COLO668 (cell line): ENCODE data around the gene IFITM5.

ENCODE experiments used
- DNase-seq: peaks from one replicate; lab custom pipeline; 2025; ENCODE audit not compliant: unreplicated experiment; lab: John Stamatoyannopoulos, UW

Gene IFITM5

DNA sequence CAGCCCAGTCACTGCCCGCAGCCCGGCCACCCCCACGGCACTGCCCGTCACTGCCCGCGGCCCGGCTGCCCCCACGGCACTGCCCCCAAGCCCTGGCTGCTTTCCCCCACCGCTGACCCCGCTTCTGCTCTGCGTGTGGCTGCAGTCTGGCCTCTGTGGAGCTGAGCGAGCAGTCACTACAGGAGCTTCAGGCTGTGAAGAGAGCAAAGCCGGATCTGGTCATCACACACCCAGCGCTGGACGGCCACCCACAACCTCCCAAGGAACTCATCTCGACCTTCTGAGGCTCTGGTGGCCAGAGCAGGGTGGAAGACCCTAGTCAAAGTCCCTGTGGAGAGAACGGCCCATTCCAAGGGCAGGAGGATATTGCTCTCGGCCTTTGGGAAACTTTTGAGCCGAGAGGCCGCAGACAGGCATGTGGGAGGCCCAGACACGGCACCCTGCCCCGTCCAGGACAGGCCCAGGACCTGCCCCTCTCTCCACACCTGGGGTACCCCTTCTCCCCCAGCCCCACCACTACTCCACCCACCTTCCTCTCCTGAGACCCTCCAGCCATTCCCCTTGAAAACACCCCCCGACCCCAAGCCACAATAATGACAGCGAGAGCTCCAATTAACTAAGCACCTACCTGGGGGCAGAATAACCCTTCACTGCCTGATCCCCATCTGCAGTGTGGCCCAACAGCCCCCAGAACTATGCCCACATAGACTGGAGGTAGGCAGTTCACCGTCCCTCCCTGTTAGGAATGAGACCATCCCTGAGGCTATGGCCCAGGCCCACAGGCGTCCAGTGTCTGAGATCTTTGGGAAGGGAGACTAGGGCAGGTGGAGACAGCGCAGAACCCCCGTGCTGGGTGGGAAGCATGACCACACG, 14.1 kb downstream of the IFITM5 start:
- no peak for DNase-seq

DNA sequence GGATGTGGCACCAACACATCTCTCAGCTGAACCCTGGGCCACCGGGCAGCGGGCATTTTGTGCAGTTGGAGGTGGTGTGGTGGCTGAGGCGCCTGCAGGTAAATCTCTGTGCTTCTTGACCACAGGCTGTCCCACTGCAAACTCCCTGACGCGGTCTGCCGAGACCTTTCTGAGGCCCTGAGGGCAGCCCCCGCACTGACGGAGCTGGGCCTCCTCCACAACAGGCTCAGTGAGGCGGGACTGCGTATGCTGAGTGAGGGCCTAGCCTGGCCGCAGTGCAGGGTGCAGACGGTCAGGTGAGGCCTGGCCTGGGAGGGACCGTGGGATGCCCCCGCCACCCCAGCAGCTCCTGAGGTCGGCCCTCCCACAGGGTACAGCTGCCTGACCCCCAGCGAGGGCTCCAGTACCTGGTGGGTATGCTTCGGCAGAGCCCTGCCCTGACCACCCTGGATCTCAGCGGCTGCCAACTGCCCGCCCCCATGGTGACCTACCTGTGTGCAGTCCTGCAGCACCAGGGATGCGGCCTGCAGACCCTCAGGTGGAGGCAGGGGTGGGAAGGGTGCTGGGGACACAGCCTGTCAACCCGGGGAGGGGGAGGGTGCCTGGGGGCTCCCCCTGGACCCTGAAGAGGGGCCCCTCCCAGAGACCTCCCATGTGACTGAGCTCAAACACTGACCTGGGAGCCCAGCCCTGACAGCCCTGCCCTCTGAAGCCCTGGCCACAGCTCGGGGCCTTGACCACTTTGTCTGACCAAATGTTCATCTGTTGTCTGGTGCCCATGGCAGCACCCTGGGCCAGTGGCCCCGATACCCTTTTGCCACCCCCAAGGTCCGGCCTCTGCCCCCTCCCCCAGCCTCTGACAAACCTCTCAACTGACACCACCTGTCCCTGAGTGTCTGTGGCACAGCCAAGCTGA, 15.0 kb downstream of the IFITM5 start:
- DNase-seq, result no peak

DNA sequence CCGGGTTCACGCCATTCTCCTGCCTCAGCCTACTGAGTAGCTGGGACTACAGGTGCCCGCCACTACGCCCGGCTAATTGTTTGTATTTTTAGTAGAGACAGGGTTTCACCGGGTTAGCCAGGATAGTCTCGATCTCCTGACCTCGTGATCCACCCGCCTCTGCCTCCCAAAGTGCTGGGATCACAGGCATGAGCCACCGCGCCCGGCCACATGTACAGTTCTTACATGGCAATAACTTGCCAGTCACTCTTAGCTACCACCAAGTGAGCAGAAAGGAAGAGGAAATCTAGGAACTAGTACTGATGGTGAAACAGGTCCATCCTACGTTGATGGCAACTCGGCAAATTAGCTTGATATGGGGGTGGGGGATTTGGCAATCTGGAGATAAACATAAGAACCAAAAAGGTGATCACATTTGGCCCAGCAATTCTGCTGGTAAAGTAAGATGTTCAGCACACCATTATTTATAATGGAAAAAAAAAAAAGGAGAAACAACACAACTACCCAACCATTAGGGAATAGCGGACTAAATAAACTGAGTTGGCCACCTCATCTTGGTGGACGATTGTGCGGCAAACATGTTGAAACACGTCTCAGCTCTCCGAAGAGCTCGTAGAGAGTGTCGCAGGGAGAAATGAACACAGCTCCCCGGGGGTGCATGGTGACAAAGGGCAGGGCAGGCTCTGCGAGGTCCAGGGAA, 15.8 kb downstream of the IFITM5 start:
- DNase-seq, result no peak

DNA sequence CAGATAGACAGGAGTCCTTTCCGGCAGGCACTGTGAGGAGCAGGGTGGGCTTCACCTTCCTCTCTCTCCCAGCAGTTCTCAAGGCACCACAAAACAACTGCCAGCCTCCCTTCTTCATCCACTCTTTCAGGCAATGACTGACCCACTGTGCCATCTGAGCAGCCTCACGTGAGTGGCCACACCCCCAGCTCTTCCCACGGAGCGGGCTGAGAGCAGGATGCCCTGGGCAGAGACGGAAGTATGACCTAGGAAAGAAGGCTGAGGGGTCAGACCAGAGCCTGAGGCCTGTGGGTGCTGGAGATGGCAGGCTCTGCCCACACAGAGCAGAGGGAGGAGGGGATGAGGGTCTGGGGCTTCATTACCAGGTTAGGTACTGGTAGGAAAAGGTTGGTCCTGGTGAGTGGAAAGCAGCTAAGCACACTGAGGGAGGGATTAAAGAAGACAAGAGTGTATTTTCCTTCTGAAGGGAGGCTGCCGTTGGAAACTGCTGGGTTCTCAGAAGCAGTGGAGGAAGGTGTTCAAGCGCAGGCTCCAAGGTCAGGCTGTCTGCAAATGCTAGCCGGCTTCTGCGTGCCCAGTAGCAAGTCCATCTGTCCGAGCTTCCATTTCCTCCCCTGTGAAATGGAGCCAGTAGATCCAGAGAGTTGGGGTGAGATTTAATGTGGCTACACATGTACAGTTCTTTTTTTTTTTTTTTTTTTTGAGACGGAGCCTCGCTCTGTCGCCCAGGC, 16.5 kb downstream of the IFITM5 start:
- DNase-seq, result no peak

DNA sequence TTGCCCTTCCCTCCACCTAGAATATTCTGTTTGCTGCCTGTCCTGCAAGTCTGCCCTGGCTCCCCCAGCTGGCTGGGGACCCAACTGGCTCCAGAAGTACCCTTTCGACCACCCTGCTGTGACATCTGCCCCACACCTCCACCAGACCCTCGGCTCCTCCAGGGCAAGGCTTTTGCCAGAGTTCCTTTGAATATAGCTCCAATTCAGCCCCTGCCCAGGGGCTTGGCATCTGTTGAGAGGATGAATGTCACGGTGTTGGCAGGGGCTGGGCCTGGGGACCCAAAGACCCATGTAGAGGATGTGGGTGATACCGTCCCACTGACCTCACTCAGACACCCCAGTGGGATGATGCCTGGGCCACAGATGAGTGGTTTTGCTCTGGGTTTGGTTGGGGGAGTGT, 17.2 kb downstream of the IFITM5 start:
- no peak for DNase-seq

DNA sequence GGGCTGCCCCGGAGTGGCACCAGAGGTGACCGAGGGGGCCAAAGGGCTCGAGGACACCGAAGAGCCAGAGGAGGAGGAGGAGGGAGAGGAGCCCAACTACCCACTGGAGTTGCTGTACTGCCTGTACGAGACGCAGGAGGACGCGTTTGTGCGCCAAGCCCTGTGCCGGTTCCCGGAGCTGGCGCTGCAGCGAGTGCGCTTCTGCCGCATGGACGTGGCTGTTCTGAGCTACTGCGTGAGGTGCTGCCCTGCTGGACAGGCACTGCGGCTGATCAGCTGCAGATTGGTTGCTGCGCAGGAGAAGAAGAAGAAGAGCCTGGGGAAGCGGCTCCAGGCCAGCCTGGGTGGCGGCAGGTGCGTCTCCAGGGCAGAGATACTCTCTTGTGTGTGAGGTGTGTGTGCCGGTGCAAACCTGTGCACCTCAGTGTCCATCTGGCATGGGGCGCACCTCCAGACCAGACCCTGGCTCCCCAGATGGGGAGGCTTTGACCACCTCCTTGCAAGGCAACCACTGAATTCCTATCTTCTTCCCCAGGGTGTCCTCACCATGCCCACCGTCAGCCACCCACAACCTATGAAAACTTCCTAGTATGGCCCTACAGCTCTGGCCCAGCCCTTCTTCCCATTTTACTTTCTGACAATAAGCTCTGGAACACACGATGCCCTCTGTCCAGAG, 17.7 kb downstream of the IFITM5 start:
- no peak for DNase-seq

DNA sequence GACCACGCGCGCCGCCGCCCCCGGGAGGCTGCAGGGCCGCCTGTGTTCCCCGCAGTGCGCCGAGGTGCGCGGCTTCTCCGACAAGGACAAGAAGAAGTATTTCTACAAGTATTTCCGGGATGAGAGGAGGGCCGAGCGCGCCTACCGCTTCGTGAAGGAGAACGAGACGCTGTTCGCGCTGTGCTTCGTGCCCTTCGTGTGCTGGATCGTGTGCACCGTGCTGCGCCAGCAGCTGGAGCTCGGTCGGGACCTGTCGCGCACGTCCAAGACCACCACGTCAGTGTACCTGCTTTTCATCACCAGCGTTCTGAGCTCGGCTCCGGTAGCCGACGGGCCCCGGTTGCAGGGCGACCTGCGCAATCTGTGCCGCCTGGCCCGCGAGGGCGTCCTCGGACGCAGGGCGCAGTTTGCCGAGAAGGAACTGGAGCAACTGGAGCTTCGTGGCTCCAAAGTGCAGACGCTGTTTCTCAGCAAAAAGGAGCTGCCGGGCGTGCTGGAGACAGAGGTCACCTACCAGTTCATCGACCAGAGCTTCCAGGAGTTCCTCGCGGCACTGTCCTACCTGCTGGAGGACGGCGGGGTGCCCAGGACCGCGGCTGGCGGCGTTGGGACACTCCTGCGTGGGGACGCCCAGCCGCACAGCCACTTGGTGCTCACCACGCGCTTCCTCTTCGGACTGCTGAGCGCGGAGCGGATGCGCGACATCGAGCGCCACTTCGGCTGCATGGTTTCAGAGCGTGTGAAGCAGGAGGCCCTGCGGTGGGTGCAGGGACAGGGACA, 18.4 kb downstream of the IFITM5 start:
- no peak for DNase-seq

DNA sequence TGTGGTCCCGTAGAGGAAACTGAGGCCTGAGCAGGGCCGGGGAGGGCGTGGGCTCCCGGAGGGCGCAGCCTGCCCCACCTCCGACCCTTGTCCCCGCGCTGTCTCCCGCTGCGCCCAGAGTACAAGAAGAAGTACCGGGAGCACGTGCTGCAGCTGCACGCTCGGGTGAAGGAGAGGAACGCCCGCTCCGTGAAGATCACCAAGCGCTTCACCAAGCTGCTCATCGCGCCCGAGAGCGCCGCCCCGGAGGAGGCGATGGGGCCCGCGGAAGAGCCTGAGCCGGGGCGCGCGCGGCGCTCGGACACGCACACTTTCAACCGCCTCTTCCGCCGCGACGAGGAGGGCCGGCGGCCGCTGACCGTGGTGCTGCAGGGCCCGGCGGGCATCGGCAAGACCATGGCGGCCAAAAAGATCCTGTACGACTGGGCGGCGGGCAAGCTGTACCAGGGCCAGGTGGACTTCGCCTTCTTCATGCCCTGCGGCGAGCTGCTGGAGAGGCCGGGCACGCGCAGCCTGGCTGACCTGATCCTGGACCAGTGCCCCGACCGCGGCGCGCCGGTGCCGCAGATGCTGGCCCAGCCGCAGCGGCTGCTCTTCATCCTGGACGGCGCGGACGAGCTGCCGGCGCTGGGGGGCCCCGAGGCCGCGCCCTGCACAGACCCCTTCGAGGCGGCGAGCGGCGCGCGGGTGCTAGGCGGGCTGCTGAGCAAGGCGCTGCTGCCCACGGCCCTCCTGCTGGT, 19.2 kb downstream of the IFITM5 start:
- peak; percentile 3 for DNase-seq

DNA sequence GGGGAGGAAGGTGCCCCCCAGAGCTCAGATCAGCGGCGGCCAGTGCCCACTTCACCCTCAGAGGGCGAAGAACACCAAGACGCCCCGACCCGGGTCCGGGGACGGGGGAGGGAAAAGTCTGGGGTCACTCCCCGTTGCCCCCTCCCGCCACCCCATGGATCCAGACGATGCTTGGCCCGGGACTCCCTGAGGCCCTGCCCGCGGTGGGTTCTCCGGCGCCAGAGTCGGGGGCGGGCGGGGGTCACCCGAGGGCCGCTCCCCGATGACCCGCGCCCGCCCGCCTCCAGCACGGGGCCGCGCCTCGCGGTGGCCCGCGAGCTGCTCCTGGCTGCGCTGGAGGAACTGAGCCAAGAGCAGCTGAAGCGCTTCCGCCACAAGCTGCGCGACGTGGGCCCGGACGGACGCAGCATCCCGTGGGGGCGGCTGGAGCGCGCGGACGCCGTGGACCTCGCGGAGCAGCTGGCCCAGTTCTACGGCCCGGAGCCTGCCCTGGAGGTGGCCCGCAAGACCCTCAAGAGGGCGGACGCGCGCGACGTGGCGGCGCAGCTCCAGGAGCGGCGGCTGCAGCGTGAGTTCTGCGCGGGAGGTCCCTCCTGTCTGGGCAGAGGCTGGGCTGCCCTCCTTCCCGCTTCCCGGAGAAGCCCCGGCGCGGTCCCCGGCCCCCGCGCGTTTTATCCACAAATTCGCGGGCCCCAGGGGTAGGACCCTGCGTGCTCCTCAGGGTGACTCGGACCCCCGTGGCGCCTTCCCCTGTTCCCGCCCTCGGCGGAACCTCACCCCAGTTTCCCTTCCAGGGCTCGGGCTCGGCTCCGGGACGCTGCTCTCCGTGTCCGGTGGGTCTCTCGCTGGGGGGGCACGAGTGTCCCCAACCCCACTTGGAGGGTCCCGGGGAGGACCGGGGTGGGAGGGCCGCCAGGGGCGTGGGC, 20.0 kb downstream of the IFITM5 start:
- no peak for DNase-seq

DNA sequence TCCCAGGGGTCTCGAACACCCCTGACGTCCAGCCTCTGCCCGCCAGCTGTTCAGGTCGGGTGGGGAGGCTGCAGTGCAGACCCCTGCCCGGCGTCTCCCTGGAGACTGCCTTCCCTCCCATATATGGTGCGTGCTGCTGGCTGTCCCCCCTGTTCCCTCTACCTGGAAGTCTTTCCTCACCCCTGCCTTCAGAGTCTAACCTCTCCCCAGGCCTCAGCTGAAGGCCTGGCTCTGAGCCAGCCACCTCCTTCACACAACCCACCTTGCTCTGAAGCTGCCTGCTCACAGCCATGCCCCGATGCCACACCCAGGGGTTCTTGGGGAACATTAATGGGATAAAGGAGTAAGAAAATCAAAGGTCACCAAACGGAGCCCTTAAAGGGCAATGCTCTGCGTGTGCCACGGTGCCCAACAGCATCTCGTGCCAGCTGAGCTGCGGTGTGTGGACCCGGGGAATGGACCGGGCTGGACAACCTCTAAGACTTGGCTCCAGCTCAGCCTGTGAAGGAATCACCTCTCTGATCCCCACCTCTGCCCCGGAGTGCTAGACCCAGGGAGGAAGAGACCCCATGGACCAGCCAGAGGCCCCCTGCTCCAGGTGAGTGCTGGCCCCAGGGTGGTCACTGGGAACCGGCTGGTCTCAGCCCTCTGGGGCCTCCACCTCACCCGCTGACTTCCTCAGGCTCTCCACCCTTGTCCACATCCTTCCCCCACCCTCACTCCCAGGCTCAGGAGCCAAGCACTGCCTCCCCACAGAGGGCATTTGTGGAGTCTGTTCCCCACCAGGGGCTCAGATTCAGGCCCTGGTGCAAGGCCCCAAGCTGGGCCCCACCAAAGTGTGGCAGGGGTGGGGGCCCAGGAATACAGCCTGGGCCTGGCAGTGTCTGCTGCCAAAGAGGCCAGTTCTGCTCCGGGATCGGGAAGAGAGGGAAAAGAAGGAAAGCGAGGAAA, 21.1 kb downstream of the IFITM5 start, which contains the start of gene NLRP6:
Gene NLRP6 (plus strand): TSS at position 407 of the 951 bp plus-strand sequence. CDS start 163 bp downstream, at position 570.
- no peak for DNase-seq

DNA sequence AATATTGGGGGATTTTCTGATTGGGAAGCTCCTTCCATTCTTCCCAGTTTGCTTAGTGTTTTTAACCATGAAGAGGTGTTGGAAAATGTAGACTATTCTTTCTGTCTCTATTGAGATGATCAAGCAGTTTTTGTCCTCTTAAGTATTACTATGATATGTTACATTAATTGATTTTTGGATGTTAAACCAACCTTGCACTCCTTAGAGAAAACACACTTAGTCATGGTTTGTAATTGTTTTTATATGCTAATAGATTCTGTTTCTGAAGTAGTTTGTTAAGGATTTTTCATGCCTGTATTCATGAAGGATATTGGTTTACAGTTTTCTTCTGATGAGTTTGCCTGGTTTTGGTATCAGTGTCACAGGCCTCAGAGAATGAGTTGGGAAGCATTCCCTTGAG, 23.1 kb downstream of the IFITM5 start:
- DNase-seq, result no peak

DNA sequence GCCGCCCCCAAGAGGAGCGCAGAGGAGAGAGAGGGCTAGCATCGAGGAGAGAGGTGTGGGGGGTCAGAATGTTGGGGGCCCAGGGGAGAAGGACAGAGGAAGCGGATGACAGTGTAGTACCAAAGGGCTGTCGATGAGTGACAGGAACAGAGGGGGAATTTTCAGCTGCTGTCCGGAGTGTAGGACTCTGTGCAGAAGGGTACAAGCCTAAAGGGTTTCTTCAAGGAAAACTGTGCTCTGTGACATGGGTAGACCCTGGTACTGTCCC, 26.5 kb downstream of the IFITM5 start:
- no peak for DNase-seq

DNA sequence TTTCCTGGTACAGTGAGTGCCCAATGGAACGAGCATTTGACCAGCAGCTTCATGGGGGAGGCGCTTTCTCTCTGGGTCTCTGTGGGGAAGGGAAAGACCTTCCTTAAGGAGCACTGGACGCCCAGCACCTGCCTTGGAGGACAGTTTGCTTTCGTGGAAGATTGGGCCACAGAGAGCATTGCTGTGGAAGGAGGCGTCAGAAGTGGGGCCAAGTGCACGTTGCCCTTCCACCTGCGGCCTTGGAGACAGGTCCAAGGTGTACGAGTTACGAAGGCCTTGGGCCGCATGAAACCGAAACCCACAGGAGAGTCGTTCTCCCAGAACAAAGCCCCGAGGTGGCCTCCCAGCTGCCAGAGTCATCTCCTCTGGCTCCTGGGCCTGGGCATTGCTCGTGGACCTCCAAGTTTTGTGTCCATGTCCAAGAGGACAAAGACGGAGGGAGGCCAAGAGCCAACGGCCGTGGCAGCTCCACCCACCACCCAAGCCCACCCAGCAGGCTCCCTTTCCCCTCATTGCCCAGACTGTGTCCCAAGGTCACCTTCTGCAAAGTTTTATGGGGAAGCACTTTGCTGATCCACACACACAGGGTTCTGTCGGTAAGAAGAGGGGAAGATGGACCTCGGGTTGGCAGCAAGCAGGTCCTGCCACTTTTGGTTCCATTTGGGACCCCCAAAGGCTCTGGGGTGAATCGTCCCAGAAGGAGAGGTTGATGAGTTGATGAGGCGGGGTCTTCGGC, 27.0 kb downstream of the IFITM5 start:
- no peak for DNase-seq

DNA sequence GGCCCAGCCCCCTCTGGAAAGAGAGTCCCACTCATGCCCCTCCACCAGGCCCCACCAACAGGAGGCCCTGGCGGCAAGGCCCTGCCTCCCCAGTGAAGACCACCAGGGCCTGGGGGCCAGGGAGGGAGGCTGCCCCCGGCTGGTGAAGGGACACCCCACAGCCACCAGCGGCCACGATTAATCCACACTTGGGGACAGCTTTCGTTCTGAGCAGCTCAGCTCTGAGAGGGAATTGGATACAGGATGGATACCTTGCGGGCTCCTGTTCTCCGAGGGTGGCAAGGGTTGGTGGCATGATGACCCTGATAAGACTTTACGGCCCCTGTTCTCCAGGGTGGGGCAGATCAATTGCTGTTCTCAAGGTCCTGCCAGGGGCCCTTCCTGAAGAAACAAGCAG, 28.0 kb downstream of the IFITM5 start:
- no peak for DNase-seq

DNA sequence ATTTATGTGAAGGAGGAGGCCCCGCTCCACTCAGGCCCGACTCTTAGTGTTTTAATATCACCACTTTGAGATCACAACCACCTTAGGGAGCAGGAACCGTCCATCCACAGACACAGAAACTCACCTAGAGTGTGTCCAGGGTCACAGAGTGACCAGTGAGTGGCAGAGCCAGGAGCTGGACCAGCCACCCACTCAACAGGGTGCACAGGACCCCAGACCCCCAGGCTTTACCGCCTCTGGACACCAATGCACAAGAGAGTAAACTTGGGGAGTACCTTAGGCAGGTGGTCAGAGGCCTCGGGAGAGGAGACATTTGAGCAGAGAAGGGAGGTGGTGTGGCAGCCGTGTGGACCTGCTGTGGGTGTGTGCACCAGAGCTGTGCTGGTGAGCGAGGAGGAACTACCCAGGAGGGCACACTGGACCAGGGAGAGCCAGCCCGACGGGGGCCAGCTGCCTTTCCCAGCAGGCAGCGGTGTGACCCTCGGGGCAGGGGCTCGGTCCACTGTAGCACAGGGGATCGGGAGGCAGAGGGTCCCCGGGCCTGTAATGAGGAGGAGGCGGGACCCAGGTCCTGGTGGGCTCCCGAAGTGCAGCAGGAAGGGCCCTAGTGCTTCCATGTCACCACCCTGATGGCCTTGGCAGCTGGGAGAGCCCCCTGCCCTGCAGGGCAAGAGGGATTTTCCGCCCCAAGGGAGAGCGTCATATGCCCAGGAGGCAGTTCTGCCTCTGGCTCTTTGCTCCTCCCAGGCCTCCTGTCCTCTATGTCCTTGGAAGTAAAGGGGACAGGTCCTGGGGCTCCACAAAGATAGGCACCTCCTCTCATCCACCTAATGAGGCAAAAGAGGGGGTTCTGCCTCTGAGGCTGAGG, 28.6 kb downstream of the IFITM5 start:
- DNase-seq, result no peak
